Stimulated activated CD8-positive, alpha-beta memory T cell treated with anti-CD3 and anti-CD28 coated beads, Interleukin-4, amount 100 ng/mL, for 4 hours (primary cell): ENCODE data around the gene MINAR1.

Experiments used
- DNase-seq, 2 donors: peaks; one replicate each; pipeline ENCODE4 v3.0.0-alpha.2; 2020; ENCODE audit warnings: low read depth in 2 of 2, low spot score in 1 of 2

MINAR1 gene

DNA sequence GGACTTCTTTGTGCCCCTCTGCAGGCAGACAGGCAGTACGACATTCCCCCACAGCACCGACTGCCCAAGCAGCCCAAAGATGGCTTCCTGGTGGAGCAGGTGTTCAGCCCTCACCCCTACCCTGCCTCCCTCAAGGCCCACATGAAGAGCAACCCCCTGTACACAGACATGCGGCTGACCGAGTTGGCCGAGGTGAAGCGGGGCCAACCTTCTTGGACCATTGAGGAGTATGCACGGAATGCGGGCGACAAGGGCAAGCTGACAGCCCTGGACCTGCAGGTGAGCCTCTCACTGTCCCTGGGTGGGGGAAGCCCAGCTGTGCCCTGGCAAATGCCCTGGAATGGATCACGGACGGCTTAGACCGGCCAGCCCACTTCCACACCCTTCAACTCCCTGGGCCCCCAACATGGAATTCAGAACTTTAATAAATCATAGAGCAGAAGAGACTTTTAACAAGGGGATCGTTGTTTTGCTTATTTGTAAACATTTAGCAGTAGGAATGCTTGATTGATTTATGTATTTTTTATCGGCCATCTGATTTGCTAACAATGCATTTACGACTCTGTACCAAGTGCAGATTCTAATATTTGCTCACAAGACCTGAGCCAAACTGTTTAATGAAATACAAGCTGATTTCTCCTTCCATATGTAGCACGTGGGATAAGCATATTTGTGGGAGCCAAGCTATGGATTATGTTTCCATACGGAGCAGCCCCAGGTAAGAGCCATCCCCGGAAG, 31.1 kb downstream of the MINAR1 start:
- no peak for DNase-seq

DNA sequence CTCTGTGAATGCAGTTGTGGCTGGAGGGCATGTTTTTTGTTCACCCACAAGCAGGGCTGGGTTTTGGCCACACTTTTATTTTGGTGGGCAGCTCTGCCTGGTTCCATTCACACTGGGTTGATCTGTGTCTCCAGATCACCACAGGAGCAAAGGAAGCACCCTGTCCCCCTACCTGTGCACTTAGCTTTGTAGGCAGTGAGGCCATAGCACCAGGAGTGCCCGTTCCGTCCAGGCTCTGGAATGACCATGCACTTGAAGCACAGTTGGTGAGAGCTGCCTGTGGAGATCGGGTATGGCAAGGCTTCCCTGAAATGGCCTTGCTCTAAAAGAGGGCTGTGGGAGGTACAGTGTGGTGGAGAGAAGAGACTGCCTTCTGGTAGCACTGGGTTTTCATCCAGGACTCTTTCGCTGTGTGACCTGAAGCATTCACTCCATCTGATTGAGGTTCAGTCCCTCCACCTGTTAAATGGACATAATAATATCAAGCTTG, 31.7 kb downstream of the MINAR1 start:
- no peak for DNase-seq

DNA sequence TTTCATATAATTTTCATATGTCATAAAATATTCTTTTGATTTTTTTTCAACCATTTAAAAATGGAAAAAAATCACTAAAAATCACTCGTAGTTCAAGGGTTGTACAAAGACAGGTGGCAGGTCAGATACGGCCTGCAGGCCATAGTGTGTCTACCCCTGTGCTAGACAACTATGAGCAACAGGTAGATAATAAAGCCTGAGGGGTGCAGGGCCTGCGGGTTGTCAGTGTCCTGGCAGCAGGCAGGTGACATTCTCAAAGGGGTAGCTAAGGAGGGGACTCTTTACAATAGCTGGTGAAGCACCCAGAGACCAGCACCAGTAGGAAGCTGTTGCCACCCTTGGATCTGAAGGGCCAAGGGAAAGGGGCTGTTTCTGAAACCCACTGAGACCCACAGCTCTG, 34.4 kb downstream of the MINAR1 start:
- DNase-seq, result no peak

DNA sequence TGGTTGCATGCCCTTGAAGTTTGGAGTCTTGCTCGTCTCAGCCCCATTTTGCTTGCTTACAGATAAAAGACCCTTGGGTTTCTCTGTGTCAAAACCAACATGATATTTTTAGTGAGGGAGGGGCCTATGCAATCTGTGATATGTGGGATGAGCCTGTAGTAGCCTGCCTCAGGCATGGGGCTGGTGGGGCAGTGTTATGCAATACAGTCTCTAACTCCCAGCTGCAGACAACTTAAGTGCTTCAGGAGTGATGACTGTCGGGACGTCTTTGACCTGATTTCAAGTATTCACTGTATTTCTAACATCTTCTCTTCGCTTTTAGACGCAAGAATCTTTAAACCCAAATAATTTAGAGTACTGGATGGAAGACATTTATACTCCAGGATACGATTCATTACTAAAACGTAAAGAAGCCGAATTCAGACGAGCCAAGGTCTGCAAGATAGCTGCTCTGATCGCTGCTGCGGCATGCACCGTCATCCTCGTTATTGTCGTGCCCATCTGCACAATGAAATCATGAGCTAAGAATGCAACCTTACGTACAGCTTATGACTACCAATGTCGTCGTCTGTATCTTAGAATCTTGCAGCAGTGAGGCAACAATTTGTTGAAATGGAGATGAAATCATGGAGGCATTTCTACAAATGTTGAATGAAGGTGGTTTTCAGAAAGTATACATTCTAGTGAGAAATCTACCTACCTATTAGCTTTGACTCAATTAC, 35.9 kb downstream of the MINAR1 start:
- no peak for DNase-seq

DNA sequence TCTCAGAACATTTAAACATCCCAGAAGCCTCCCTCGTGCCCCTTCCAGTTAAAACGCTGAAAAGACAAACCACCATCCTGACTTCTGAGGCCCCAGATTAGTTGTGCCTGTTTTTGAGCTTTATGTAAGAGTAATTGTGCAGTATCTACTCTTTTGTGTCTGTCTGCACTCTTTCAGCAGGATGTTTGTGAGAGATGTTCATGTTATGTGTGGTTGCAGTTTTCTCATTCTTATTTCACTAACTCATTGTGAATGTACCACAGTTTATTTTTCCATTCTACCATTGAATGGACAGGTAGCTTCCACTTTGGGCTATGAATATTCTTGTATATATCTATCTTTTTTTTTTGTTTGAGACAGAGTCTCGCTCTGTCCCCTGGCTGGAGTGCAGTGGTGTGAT, 40.3 kb downstream of the MINAR1 start:
- DNase-seq, result no peak

DNA sequence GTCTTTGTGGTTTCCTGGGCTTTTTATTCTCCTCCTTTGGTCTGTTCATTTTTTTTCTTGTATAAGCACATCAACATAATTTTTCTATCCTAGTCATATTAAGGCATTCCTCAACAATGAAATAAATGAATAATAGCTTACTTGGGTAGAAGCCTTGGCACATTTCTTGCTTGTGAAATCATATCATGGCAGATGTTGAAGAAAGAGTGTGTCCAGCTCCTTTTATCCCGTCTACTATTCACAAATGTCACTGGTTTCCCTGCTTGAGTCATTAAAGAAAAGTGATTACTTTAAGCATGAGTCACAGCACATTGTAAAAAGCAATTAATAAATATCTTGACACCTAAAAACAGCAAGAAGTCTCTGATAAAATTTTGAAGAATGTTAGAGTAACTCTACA, 42.1 kb downstream of the MINAR1 start:
- no peak for DNase-seq

DNA sequence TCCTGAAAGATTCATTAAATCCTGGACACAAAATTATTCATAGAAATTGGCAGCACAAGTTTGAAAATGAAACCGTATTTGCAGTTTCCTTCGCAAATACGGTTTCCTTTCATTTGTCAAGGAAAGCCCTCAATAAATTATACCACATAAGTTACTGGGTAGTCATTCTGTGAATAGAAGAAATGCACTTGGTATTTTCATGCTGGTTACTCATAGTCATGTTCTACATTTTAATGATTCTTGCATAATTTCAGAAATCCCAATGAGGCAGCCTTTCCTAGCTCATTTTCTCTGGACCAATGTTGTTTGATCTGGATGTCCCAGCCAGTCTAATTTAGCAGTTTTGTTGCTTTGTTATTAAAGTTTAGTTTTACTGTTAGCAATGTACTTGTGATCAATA, 43.2 kb downstream of the MINAR1 start:
- no peak for DNase-seq

DNA sequence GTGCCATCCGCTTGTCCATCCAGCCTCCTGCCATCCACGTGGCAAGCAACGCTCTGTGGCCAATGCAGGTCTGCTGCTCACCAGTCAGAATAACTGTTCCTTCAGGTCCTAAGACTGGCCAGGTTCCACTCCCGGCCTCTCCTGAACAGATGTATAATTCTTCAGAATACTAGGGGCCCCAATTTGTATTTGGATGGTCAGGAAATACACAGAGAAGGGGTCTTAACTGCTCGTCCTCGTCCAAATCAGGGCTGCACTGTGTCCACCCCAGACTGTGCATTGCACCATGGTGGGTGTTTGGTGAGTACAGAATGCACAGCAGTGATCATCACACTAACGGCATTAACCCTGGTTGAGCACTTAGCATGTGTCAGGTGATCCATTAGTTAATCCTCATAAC, 46.0 kb downstream of the MINAR1 start:
- DNase-seq, result no peak

DNA sequence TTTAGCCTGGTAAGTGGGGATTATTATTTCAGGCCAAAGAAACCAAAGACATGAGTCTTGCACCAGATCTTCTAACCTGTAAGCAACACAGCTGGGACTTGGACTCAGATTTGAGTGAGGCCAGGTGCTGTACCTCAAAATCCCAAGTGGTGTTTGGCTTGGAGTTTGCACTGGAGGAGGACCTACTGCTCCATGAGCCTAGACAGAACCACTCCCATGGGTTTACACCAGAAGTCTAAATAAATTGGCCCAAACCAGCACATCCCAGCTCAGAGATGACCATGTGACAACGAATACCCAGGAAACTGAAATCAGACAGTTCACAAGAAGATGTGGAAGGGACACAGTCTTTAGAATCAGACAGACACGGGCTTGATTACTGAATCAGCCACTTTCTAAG, 47.5 kb downstream of the MINAR1 start:
- no peak for DNase-seq

DNA sequence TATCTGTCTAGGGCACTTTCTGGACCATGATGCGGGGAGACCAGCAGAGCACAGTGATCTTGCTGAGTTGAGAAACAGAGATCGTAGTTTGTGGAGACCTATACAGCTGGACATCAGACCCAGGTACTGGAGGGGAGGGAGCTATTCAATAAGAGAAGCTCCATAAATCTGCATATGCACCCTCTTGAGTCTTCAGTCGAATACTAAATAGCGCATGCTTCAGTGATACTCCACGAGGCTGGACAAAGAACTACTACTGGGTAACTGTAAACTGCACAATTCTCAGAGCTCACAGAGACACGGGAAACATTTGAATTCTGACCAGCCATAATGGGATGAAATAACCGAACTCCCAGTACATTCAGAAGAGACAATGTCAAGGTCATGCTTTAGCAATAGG, 49.7 kb downstream of the MINAR1 start:
- DNase-seq, result no peak
